ENCODE measurements around the gene STYK1. TPM values are rescaled to one million over a fixed set of nuclear protein-coding genes. Genes with fewer than 3 reads are reported as not detected.
A peak's percentile ranks its signal among the peaks of the same experiment; 100 is the strongest.

The STYK1 gene
- total and polyA plus RNA-seq, 11 donors = 0.01 to 0.21 TPM; not detected in 9

DNA sequence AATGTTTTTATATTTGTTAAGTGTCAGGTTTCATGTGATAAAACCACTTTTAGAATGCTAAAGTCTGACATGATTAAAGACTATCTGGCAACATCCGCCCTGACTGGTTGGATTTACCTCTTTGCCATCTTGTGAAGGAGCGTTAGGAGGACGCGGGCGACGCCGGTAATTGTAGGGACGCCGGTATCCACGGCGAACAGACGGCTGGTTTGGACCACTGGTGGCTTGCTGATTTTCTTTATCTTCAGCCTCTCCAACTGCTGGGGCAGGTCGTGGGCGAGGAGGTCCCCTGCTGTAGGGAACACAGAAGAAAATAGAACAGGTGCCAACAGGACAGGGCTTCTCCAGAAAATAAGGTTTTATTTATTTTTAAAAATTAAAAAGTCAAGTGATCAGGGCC lies 28.0 kb upstream of the STYK1 start:
- TF ChIP-seq, protein P1, sequence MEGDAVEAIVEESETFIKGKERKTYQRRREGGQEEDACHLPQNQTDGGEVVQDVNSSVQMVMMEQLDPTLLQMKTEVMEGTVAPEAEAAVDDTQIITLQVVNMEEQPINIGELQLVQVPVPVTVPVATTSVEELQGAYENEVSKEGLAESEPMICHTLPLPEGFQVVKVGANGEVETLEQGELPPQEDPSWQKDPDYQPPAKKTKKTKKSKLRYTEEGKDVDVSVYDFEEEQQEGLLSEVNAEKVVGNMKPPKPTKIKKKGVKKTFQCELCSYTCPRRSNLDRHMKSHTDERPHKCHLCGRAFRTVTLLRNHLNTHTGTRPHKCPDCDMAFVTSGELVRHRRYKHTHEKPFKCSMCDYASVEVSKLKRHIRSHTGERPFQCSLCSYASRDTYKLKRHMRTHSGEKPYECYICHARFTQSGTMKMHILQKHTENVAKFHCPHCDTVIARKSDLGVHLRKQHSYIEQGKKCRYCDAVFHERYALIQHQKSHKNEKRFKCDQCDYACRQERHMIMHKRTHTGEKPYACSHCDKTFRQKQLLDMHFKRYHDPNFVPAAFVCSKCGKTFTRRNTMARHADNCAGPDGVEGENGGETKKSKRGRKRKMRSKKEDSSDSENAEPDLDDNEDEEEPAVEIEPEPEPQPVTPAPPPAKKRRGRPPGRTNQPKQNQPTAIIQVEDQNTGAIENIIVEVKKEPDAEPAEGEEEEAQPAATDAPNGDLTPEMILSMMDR (IDR thresholded peaks at IDR 0.05) = no peak
- TF ChIP-seq POLR2A (IDR thresholded peaks at IDR 0.05) = no peak
- DNase-seq (no peak), ATAC-seq (no peak)
- H3K27me3 ChIP-seq = no peaks in the 10 kb centered on the region
- 92 to 96% (median 95%) methylated on average over 14 of the region's 14 CpGs for WGBS, 4 donors
- peaks cover 0 to 28% (median 14%) of the 10 kb centered on the region in 12 donors for H3K4me1 ChIP-seq
- peaks cover 2 to 100% (median 88%) of the 10 kb centered on the region in 9 donors for H3K36me3 ChIP-seq
- intact Hi-C loops (cut with DNase I) = no loop called here
- H3K4me3 ChIP-seq = no peak overlapping the region
- H3K9me3 ChIP-seq = no peaks in the 10 kb centered on the region
- no peak overlapping the region for H3K27ac ChIP-seq

DNA sequence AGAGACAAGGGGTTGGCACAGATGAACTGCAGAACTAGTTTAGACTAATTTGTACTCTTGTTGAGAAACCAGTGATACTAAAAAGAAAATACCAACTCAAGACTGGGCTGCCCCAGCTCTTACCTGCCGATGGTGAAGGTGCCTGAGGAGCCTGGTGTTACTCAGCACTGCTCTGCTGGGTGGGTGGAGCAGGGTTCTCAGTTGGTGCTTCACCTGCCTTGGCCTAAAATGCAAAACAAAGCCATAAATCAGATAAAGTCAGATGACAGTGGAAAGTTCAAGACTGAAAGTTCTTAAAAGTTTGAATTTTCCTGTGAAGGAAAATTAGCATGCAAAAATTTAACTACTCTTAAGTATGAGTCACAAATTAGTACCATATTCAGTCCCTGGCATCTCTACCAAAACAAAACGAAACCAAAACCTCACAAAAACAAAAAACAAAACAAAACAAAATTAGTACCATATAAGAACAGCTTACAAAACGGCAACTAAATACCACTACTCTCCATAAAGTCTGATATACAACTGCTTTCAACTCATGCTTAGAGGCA lies 27.4 kb upstream of the STYK1 start:
- no peak for DNase-seq
- 77 to 82% (median 78%) methylated on average over 3 of the region's 3 CpGs for WGBS, 4 donors
- H3K4me1 ChIP-seq = peaks cover 0 to 27% (median 13%) of the 10 kb centered on the region in 12 donors
- H3K36me3 ChIP-seq = peaks cover 2 to 99% (median 89%) of the 10 kb centered on the region in 9 donors
- H3K9me3 ChIP-seq = no peaks in the 10 kb centered on the region
- no peak for ATAC-seq
- intact Hi-C loops (cut with DNase I) = no loop called here
- H3K4me3 ChIP-seq = no peak overlapping the region
- TF ChIP-seq, protein P1 (IDR thresholded peaks at IDR 0.05) = no peak
- TF ChIP-seq POLR2A (IDR thresholded peaks at IDR 0.05) = no peak
- peak overlapping the region in 1 of 12 donors; percentile 33 for H3K27ac ChIP-seq
- no peaks in the 10 kb centered on the region for H3K27me3 ChIP-seq

DNA sequence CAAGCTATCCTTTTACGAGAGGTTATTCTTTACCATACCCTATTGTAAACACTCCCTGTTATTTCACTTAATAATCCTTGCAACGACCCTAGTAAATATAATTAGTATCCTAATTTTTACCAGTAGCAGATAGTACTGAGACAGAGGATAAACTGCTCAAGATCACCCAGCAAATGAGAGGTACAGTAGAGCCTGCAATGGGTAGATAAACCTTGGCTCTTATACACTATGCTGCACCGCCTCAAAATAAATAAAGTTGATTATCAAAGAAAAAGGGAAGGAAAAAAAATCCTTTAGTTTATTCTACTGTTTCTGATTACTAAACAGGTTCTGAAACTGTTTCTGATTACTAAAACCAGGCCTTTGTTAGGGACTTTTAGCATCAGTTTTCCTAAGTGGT lies 26.7 kb upstream of the STYK1 start:
- TF ChIP-seq POLR2A (IDR thresholded peaks at IDR 0.05) = no peak
- TF ChIP-seq, protein P1 (IDR thresholded peaks at IDR 0.05) = no peak
- WGBS, 4 donors = 85 to 92% (median 87%) methylated on average over 3 of the region's 3 CpGs
- Histone ChIP-seq H3K36me3 (peaks cover 2 to 97% (median 83%) of the 10 kb centered on the region in 9 donors), H3K27me3 (no peaks in the 10 kb centered on the region), H3K4me1 (peaks cover 0 to 23% (median 8%) of the 10 kb centered on the region in 12 donors), H3K9me3 (no peaks in the 10 kb centered on the region), H3K4me3 (no peak overlapping the region), H3K27ac (no peak overlapping the region)
- ATAC-seq = no peak
- intact Hi-C loops (cut with DNase I) = no loop called here
- no peak for DNase-seq

DNA sequence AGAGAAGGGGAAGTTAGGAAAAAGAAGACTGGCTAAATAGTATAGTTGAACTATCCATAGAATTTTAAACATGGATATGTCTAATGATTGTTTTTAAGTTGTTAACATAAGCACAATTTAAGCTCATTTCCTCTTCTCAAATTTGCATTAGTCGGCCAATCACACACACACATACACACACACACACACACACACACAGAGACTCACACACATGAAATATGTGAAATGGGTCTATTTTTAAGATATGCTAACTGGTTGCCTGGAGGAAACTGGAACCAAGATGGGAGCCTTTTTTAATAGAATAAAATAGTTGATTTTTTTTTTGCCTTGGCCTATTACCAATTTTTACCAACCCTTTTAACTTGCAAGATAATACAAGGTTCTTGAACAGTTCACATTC lies 24.0 kb upstream of the STYK1 start:
- H3K27ac ChIP-seq = no peak overlapping the region
- no peaks in the 10 kb centered on the region for H3K27me3 ChIP-seq
- intact Hi-C loops (cut with DNase I) = no loop called here
- no peak for ATAC-seq
- TF ChIP-seq, protein P1 (IDR thresholded peaks at IDR 0.05) = no peak
- TF ChIP-seq POLR2A (IDR thresholded peaks at IDR 0.05) = no peak
- H3K9me3 ChIP-seq = no peaks in the 10 kb centered on the region
- DNase-seq = no peak
- peaks cover 0 to 13% (median 0%) of the 10 kb centered on the region in 12 donors for H3K4me1 ChIP-seq
- peaks cover 2 to 90% (median 58%) of the 10 kb centered on the region in 9 donors for H3K36me3 ChIP-seq
- no peak overlapping the region for H3K4me3 ChIP-seq
- 88 to 100% (median 96%) methylated on average over 1 of the region's 1 CpG for WGBS, 4 donors

Measured in heart left ventricle (tissue), 16 donors.